Activated CD4-positive, alpha-beta T cell treated with anti-CD3 and anti-CD28 coated beads, Interleukin-2, amount 10 ng/mL, durations not matched to agents 24 days and 14 days (primary cell): ENCODE results near the gene AFAP1L1. TPM values are rescaled to one million over a fixed set of nuclear protein-coding genes. Genes with fewer than 3 reads are reported as not detected.

ENCODE experiments used
- DNase-seq: peaks from one replicate; pipeline ENCODE4 v3.0.0; 2022
- H3K27ac Mint-ChIP-seq: one replicate; pipeline ENCODE4 v1.8.0; 2022; ENCODE audit warnings: mild to moderate bottlenecking, mixed read lengths
- H3K27me3 Mint-ChIP-seq: one replicate; pipeline ENCODE4 v1.8.0; 2022; ENCODE audit warnings: mixed read lengths
- H3K36me3 Mint-ChIP-seq: one replicate; pipeline ENCODE4 v1.8.0; 2022; ENCODE audit warnings: low read depth, mild to moderate bottlenecking, mixed read lengths
- H3K4me1 Mint-ChIP-seq: one replicate; pipeline ENCODE4 v1.8.0; 2021; ENCODE audit warnings: mixed read lengths
- H3K4me3 Mint-ChIP-seq: one replicate; pipeline ENCODE4 v1.8.0; 2022; ENCODE audit warnings: mild to moderate bottlenecking, moderate library complexity, mixed read lengths
- H3K9me3 Mint-ChIP-seq: one replicate; pipeline ENCODE4 v1.8.0; 2021; ENCODE audit warnings: mixed read lengths
- intact Hi-C: fragments of 100-400 bp; cut with micrococcal nuclease; formaldehyde crosslinking; loops from one replicate; pipeline ENCODE4 v1.15.1; 2023
- total RNA-seq: library from RNA; stranded (reverse); gene quantifications from 2 replicates; pipeline ENCODE4 v1.2.3, GENCODE V29; 2022

AFAP1L1 gene
- total RNA-seq, 1 donor from 2014 or later, result not detected

DNA sequence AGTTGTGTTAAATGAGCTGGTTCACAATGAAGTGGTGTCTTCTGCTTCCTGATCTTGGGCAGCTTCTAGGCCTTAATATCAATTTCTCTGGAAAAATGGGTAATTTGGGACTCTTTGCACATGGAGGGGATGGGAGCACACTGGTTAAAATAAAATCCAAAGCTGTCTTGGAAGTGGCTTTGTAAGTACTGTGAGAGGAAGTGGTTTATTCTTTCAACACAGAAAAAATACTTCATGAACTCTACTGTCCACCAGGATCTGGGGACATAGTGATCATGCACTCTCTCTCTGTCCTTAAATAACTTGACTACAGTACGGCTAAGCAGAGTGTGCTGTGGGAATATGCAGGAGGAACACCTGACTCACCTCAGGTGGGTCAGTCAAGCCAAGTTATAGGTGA lies 88.6 kb downstream of the AFAP1L1 start:
- Mint-ChIP-seq H3K4me3 (peak overlapping the region; percentile 51), H3K9me3 (no peaks in the 10 kb centered on the region), H3K27me3 (no peaks in the 10 kb centered on the region), H3K36me3 (peaks cover 22% of the 10 kb centered on the region), H3K4me1 (peaks cover 46% of the 10 kb centered on the region), H3K27ac (peak overlapping the region; percentile 49)
- intact Hi-C loops, result no loop called here
- DNase-seq, result no peak

DNA sequence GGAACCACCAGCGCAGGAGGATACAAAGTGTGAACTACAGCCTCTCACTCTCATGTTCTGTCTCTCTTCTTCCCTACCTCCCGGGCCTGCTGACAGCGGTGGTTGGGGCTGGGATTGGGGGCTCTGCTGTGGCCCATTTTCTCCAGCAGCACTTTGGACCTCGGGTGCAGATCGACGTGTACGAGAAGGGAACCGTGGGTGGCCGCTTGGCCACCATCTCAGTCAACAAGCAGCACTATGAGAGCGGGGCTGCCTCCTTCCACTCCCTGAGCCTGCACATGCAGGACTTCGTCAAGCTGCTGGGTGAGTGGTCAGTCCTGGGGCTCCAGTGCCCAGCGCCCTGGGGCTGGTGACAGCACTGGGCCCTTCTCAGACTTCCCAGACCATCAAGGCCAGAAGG lies 90.9 kb downstream of the AFAP1L1 start:
- H3K9me3 Mint-ChIP-seq, result no peaks in the 10 kb centered on the region
- peaks cover 11% of the 10 kb centered on the region for H3K36me3 Mint-ChIP-seq
- intact Hi-C loops, result no loop called here
- H3K27ac Mint-ChIP-seq, result no peak overlapping the region
- no peak overlapping the region for H3K4me3 Mint-ChIP-seq
- no peak for DNase-seq
- H3K27me3 Mint-ChIP-seq, result no peaks in the 10 kb centered on the region
- peaks cover 28% of the 10 kb centered on the region for H3K4me1 Mint-ChIP-seq

DNA sequence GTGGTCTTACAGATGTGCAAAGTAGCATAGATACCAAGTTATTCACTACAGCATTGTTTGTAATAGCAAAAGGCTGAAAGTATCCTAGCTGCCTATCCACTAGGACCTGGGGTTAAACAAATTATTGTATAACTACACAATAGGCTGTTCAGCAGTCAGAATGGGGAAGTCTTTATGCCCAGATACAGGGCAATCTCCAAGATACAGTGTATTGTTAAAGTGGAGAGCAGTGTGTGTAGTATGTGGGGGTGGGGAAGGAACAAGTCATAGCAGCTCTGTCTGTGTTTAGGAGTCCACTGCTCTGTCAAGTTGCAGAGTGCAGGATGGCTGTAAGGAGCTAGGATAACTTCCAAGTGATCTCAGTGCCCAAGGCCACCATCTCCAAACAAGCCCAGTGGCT lies 91.7 kb downstream of the AFAP1L1 start:
- peaks cover 25% of the 10 kb centered on the region for H3K4me1 Mint-ChIP-seq
- H3K9me3 Mint-ChIP-seq, result no peaks in the 10 kb centered on the region
- no peaks in the 10 kb centered on the region for H3K27me3 Mint-ChIP-seq
- H3K4me3 Mint-ChIP-seq, result no peak overlapping the region
- H3K27ac Mint-ChIP-seq, result no peak overlapping the region
- intact Hi-C loops, result no loop called here
- peaks cover 12% of the 10 kb centered on the region for H3K36me3 Mint-ChIP-seq
- DNase-seq, result no peak

DNA sequence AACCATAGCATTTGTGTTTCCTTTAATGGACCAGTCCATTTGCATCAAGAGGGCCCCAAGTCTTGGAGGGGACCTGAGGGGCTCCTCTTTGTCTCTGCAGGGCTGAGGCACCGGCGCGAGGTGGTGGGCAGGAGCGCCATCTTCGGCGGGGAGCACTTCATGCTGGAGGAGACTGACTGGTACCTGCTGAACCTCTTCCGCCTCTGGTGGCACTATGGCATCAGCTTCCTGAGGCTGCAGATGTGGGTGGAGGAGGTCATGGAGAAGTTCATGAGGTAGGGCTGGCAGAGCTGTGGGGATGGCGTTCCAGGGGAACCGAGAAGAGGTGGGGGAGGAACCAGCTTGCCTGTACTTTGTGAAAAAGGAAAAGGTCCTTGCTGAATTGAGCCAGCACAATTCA lies 92.3 kb downstream of the AFAP1L1 start:
- peaks cover 20% of the 10 kb centered on the region for H3K4me1 Mint-ChIP-seq
- H3K4me3 Mint-ChIP-seq, result no peak overlapping the region
- H3K36me3 Mint-ChIP-seq, result peaks cover 12% of the 10 kb centered on the region
- H3K9me3 Mint-ChIP-seq, result no peaks in the 10 kb centered on the region
- H3K27me3 Mint-ChIP-seq, result no peaks in the 10 kb centered on the region
- no peak for DNase-seq
- intact Hi-C loops, result no loop called here
- no peak overlapping the region for H3K27ac Mint-ChIP-seq

DNA sequence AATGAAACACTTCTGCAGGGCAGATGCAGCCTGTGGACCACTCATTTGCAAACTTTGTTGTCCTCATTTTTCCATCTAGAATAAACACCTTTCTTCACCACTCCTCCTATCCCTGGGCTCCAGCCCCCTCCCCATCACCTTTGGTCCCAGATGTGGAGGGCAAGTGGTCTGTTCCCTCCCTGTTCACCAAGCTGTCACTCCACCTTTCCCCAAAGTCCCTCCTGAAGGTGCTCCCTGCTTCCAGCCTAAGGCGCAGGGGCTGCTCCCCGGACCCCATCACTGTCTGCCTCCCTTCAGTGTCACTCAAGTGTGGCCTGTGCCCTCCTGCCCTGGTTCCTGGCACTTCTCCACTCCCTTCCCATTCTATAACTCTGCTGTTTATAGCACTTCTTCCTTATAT lies 93.1 kb downstream of the AFAP1L1 start:
- no peak for DNase-seq
- Mint-ChIP-seq H3K4me3 (no peak overlapping the region), H3K27me3 (no peaks in the 10 kb centered on the region), H3K36me3 (peaks cover 12% of the 10 kb centered on the region), H3K4me1 (peaks cover 13% of the 10 kb centered on the region), H3K27ac (no peak overlapping the region), H3K9me3 (no peaks in the 10 kb centered on the region)
- intact Hi-C loops, result no loop called here

DNA sequence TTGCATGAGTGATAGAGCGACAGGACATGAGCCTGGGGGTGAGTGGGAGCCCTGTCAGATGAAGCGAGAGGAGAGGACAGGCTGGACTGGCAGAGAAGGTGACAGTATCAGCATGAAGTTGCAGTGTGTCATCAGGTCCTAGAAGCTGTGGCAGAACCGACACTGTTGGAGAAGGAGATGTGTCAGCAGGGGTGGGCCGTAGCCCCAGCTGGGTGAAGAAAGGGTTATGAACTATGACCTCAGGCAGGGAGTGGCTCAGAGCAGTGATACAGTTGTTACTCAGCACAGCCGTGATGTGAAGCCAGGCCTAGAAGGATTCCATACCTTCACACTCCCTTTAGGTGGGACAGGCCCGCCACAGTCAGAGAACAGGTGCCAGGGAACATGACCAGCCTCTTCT lies 93.8 kb downstream of the AFAP1L1 start:
- H3K4me1 Mint-ChIP-seq, result peaks cover 6% of the 10 kb centered on the region
- no peak overlapping the region for H3K27ac Mint-ChIP-seq
- no peak overlapping the region for H3K4me3 Mint-ChIP-seq
- H3K9me3 Mint-ChIP-seq, result no peaks in the 10 kb centered on the region
- intact Hi-C loops, result no loop called here
- no peak for DNase-seq
- H3K27me3 Mint-ChIP-seq, result no peaks in the 10 kb centered on the region
- peaks cover 10% of the 10 kb centered on the region for H3K36me3 Mint-ChIP-seq

DNA sequence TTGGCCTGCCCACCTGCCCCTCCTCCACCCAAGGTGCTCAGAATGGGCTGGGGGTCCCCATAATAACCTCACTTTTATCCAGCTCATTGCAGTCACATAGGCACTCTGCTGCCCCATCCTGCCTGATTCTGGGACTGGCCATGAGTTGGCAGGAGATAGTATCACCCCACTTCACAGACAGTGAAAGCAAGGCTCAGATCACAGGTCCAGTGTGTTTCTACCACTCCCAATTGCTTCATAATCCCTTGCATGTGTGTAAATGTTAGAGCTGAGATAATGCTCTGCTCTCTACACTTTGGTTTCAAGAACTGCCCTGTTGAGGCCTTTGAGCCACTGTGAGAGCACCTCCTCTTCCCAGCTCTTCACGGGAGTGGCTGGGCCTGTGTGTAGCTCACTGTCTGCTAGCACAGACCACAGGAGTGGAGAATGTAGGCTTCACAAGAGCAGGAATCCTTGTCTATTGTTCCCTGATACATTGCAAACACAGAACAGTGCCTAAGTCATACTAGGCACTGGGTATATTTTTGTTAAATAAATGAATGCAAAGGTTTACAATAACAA lies 94.6 kb downstream of the AFAP1L1 start:
- Mint-ChIP-seq H3K4me3 (no peak overlapping the region), H3K9me3 (no peaks in the 10 kb centered on the region), H3K36me3 (peaks cover 10% of the 10 kb centered on the region), H3K4me1 (no peaks in the 10 kb centered on the region), H3K27me3 (no peaks in the 10 kb centered on the region), H3K27ac (no peak overlapping the region)
- intact Hi-C loops, result no loop called here
- no peak for DNase-seq

DNA sequence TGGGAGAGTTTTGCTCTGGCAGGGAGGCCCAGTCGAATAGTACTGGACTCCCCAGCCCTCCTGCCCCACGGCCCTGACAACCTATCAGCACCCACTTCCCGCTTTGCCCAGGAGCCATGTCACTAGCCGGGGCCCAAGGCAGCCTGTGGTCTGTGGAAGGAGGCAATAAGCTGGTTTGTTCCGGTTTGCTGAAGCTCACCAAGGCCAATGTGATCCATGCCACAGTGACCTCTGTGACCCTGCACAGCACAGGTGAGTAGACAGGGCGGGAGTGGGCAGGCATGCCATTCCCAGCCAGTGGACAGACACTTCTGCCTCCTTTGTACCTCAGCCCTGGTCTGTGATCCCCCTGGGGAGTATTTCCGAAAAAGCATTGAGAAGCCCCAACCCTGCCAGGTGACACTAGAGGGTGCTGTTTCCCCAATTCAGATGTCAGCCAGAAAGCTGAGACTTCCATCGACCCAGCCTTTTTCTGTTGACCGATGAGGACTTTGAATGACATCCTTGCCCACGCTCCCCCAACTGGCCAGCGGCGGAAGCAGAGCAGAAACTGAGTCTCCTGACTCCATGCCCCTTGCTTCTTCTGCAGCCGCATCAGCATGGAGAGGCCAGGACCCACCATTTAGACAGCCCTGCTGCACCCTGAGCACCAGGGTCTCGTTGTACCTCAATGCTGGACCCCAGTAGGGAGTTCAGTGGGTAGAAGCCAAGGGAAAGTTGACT lies 95.8 kb downstream of the AFAP1L1 start:
- H3K27ac Mint-ChIP-seq, result no peak overlapping the region
- DNase-seq, result peak; percentile 87
- H3K4me3 Mint-ChIP-seq, result no peak overlapping the region
- no peaks in the 10 kb centered on the region for H3K9me3 Mint-ChIP-seq
- intact Hi-C loops, result loop anchor here (1.0 kb wide), 2 partner anchors 9 to 50 kb away; partner anchors contain the start of gene PCYOX1L
- no peaks in the 10 kb centered on the region for H3K4me1 Mint-ChIP-seq
- peaks cover 10% of the 10 kb centered on the region for H3K36me3 Mint-ChIP-seq
- no peaks in the 10 kb centered on the region for H3K27me3 Mint-ChIP-seq

DNA sequence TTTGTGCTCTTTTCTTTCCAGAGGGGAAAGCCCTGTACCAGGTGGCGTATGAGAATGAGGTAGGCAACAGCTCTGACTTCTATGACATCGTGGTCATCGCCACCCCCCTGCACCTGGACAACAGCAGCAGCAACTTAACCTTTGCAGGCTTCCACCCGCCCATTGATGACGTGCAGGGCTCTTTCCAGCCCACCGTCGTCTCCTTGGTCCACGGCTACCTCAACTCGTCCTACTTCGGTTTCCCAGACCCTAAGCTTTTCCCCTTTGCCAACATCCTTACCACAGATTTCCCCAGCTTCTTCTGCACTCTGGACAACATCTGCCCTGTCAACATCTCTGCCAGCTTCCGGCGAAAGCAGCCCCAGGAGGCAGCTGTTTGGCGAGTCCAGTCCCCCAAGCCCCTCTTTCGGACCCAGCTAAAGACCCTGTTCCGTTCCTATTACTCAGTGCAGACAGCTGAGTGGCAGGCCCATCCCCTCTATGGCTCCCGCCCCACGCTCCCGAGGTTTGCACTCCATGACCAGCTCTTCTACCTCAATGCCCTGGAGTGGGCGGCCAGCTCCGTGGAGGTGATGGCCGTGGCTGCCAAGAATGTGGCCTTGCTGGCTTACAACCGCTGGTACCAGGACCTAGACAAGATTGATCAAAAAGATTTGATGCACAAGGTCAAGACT lies 96.5 kb downstream of the AFAP1L1 start:
- Mint-ChIP-seq H3K9me3 (no peaks in the 10 kb centered on the region), H3K4me3 (no peak overlapping the region), H3K27ac (no peak overlapping the region), H3K4me1 (no peaks in the 10 kb centered on the region), H3K36me3 (peaks cover 8% of the 10 kb centered on the region), H3K27me3 (no peaks in the 10 kb centered on the region)
- intact Hi-C loops, result loop anchor here (1.0 kb wide), 2 partner anchors 10 to 51 kb away; partner anchors contain the start of gene PCYOX1L
- DNase-seq, result no peak

DNA sequence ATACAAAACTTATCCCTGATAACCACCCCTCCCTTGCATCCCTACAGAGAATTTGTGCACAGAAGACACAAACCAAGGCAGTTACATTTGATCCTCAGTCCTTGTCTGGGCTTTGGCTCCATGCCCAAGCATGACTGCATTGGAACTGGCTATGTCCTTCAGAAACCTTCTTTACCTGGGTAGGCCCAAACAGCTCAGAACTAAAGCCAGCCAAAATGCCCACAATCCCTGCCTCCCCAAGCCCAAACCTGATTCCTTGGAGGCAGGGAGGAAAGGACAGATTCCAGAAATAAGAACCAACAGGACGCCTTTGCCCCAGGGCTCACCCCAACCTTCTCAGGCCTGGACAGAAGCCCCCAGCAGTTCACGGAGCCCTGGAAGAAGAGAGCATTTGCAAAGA lies 99.2 kb downstream of the AFAP1L1 start:
- H3K9me3 Mint-ChIP-seq, result no peaks in the 10 kb centered on the region
- H3K4me1 Mint-ChIP-seq, result no peaks in the 10 kb centered on the region
- H3K4me3 Mint-ChIP-seq, result no peak overlapping the region
- H3K27me3 Mint-ChIP-seq, result no peaks in the 10 kb centered on the region
- no peak overlapping the region for H3K27ac Mint-ChIP-seq
- H3K36me3 Mint-ChIP-seq, result peaks cover 5% of the 10 kb centered on the region
- DNase-seq, result no peak
- intact Hi-C loops, result loop anchor here (1.0 kb wide), 1 partner anchor 54 kb away; no protein-coding TSS in a partner anchor

DNA sequence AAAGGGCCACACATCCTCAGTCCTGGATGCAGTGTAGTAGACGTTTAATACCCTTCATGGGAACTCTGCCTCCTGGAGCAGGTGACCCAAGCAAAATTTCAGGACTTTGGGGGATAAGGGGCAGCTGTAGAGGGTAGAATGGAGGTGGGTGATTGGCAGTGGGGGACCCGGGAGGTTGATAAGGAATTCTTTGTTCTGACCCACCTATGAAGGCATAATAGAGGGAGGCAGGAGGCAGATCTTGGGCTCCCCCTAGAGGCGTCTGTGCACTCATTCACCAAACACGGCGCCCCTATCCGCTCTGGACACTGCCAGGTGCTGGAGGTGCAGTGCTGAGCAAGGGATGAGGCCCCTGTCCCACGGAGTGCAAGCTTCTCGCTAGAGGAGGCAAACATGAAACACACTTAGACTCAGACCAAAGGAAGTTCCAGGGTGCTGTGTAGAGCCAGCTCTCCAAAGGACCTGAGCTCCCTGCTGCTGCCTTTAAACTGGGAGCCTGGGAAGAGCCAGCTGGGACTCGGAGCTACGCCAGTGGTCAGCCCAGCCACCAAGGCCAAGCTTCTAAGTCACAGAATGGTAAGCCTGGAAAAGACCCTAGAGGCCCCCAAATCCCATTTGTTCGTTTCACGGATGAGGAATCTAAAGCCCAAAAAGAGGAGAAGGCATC lies 99.8 kb downstream of the AFAP1L1 start:
- Mint-ChIP-seq H3K4me1 (no peaks in the 10 kb centered on the region), H3K9me3 (no peaks in the 10 kb centered on the region), H3K27ac (no peak overlapping the region), H3K4me3 (no peak overlapping the region), H3K27me3 (no peaks in the 10 kb centered on the region), H3K36me3 (peaks cover 5% of the 10 kb centered on the region)
- peak; percentile 90 for DNase-seq
- intact Hi-C loops, result loop anchor here (1.0 kb wide), 1 partner anchor 54 kb away; no protein-coding TSS in a partner anchor

DNA sequence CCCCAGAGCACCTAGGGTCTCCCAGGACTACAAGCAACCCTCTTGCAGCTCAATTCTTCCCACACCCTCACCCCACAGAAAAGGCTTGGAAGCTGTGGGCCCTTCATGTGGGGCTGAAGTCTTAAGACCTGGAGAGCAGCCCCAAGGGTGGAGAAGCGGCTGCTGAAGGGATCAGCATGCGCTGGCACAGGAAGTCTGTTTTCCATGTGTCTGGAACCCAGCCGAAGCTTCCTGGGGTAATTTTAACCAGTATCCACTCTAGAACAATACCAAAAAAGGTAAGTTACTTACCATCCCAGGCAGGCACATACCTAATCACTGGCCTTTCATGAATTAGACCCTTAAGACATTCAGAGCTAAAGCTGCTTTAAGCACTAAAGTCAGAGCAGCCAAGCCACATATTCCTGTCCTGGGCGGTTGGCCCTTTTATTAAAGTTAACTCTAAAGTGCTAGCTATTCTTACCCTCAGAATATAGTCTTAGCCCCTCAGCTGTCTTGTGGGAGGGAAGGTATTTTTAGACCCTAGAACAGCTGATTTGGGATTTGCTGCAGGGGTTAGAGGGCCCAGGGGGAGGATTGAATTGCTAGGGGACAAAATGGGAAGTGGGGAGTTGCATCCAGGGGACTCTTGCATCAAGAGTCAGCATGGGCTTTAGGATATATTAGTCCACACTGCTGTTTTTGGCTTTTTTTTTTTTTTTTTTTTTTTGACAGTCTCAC lies 100.6 kb downstream of the AFAP1L1 start:
- Mint-ChIP-seq H3K27ac (no peak overlapping the region), H3K27me3 (no peaks in the 10 kb centered on the region), H3K4me1 (no peaks in the 10 kb centered on the region), H3K36me3 (peaks cover 5% of the 10 kb centered on the region), H3K4me3 (no peak overlapping the region), H3K9me3 (no peaks in the 10 kb centered on the region)
- no peak for DNase-seq
- intact Hi-C loops, result no loop called here

DNA sequence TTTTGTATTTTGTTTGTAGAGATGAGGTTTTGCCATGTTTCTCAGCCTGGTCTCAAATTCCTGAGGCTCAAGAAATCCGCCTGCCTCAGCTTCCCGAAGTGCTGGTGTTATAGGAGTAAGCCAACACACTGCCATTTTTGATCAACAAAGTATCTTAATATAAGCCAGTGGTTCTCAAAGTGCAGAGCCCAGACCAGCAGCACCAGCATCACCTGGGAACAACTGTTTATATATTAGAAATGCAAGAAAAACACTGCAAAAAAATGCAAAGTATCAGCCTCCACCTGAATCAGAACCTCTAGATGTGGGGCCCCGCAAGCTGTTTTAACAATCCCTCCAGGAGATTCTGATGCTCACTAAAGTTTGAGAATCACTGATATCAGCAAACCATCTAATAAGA lies 101.3 kb downstream of the AFAP1L1 start:
- H3K4me1 Mint-ChIP-seq, result no peaks in the 10 kb centered on the region
- intact Hi-C loops, result no loop called here
- H3K27ac Mint-ChIP-seq, result no peak overlapping the region
- no peaks in the 10 kb centered on the region for H3K27me3 Mint-ChIP-seq
- H3K9me3 Mint-ChIP-seq, result no peaks in the 10 kb centered on the region
- DNase-seq, result no peak
- H3K4me3 Mint-ChIP-seq, result no peak overlapping the region
- peaks cover 5% of the 10 kb centered on the region for H3K36me3 Mint-ChIP-seq
